GM23248 (cell line): Measurements from ENCODE around the gene KRT80. TPM values are rescaled to one million over a fixed set of nuclear protein-coding genes. Genes with fewer than 3 reads are reported as not detected.
"Not testable (repeated sequence)": the region's sequence is repeated elsewhere in the genome, so short reads cannot be mapped to it uniquely, and the experiment has no call there.

Source experiments
- DNase-seq: peaks from one replicate; pipeline ENCODE4 v3.0.0-alpha.2; 2015
- H2AFZ ChIP-seq: fragments of 200-600 bp; sonication (generic); 2 replicates; pipeline ENCODE4 v1.6.1; 2016; ENCODE audit warnings: antibody characterized with exemption
- H3F3A ChIP-seq: fragments of 200-600 bp; sonication (generic); 2 replicates; pipeline ENCODE4 v1.6.1; 2016; ENCODE audit warnings: mild to moderate bottlenecking, antibody characterized with exemption, mixed run types; ENCODE audit not compliant: insufficient read depth
- H3K27ac ChIP-seq: fragments of 200-600 bp; sonication (generic); 2 replicates; pipeline ENCODE4 v1.5.1; 2016; ENCODE audit warnings: mild to moderate bottlenecking
- H3K27me3 ChIP-seq: fragments of 200-600 bp; sonication (generic); replicated peaks from 2 replicates; pipeline ENCODE4 v1.6.1; 2016; ENCODE audit warnings: mild to moderate bottlenecking; ENCODE audit not compliant: insufficient read depth
- H3K36me3 ChIP-seq: fragments of 200-600 bp; sonication (generic); 2 replicates; pipeline ENCODE4 v1.6.1; 2016; ENCODE audit warnings: low read depth, mild to moderate bottlenecking
- H3K4me1 ChIP-seq: fragments of 200-600 bp; sonication (generic); 2 replicates; pipeline ENCODE4 v1.6.1; 2016; ENCODE audit warnings: mild to moderate bottlenecking; ENCODE audit not compliant: insufficient read depth
- H3K4me2 ChIP-seq: fragments of 200-600 bp; sonication (generic); one replicate; pipeline ENCODE4 v1.6.1; 2016; ENCODE audit warnings: mild to moderate bottlenecking; ENCODE audit not compliant: unreplicated experiment
- H3K4me3 ChIP-seq: fragments of 200-600 bp; sonication (generic); 2 replicates; pipeline ENCODE4 v1.5.1; 2016; ENCODE audit warnings: mild to moderate bottlenecking
- H3K79me2 ChIP-seq: fragments of 200-600 bp; sonication (generic); 2 replicates; pipeline ENCODE4 v1.6.1; 2016; ENCODE audit warnings: mild to moderate bottlenecking; ENCODE audit not compliant: insufficient read depth
- H3K9ac ChIP-seq: fragments of 200-600 bp; sonication (generic); 2 replicates; pipeline ENCODE4 v1.6.1; 2016; ENCODE audit warnings: mild to moderate bottlenecking
- H3K9me2 ChIP-seq: fragments of 200-600 bp; sonication (generic); 2 replicates; pipeline ENCODE4 v1.6.1; 2016; ENCODE audit warnings: mixed run types, mild to moderate bottlenecking, moderate library complexity; ENCODE audit not compliant: insufficient read depth
- H3K9me3 ChIP-seq: fragments of 200-600 bp; sonication (generic); one replicate; pipeline ENCODE4 v1.6.1; 2017; ENCODE audit warnings: low read depth
- H4K20me1 ChIP-seq: fragments of 200-600 bp; sonication (generic); 2 replicates; pipeline ENCODE4 v1.6.0; 2016; ENCODE audit not compliant: insufficient read depth
- EZH2 ChIP-seq: fragments of 200-600 bp; sonication (generic); IDR thresholded peaks from 2 replicates; pipeline ENCODE4 v1.6.1; 2018; ENCODE audit warnings: antibody characterized with exemption, mild to moderate bottlenecking; ENCODE audit not compliant: insufficient read depth, poor library complexity, severe bottlenecking
- EZH2phosphoT487 ChIP-seq: fragments of 200-600 bp; sonication (generic); IDR thresholded peaks from 2 replicates; pipeline ENCODE4 v1.6.1; 2018; ENCODE audit warnings: antibody characterized with exemption, moderate library complexity, mild to moderate bottlenecking, low read depth; ENCODE audit not compliant: insufficient read depth
- WGBS, 2 experiments: methylation state at CpG; one replicate each; pipeline ENCODE4 v1.1.6; 2015 to 2017; ENCODE audit warnings: low lambda C conversion rate in 2 of 2, low coverage in 1 of 2; ENCODE audit errors: missing lambda C conversion rate in 2 of 2; 5-methylcytosine and 5-hydroxymethylcytosine counted together
- in situ Hi-C: fragments of 300-500 bp; cut with MboI; formaldehyde crosslinking; loops from 2 replicates; pipeline ENCODE4 v1.15.0; 2020
- polyA plus RNA-seq: library from polyadenylated mRNA; unstranded; fragments of >200 nt; fragmentation: Nextera tagmentation; extraction: Ambion mirVana; gene quantifications from 2 replicates; pipeline ENCODE4 v1.2.1, GENCODE V29; 2016
- total RNA-seq: library from RNA; depleted of rRNA; stranded (reverse); fragments of >200 nt; shearing (Covaris generic); gene quantifications from 2 replicates; pipeline ENCODE4 v1.2.3, GENCODE V29; 2014; rRNA removed

The KRT80 gene
- 0.38 and 0.65 TPM in 2 replicates for total RNA-seq
- 1.3 TPM in 2 replicates for polyA plus RNA-seq

- Histone ChIP-seq H3F3A (0 out of 2 replicates have a peak, but pooled peaks cover under 1% of the 10 kb centered on the region), H3K27ac (peak within 1 kb of the TSS; percentile 67), H2AFZ (no peak within 1 kb of the TSS), H3K9me2 (no peaks in the 10 kb centered on the region), H3K27me3 (no peaks in the 10 kb centered on the region), H3K4me1 (peaks cover 59% of the 10 kb centered on the region), H3K9ac (peak within 1 kb of the TSS; percentile 20), H4K20me1 (no peaks in the 10 kb centered on the region), H3K4me2 (peak within 1 kb of the TSS; percentile 59), H3K79me2 (no peaks in the 10 kb centered on the region), H3K36me3 (no peaks in the 10 kb centered on the region), H3K4me3 (no peak within 1 kb of the TSS), H3K9me3 (no peaks in the 10 kb centered on the region)
- no peak for TF ChIP-seq EZH2phosphoT487
- TF ChIP-seq EZH2, result no peak
- 48 to 58% methylated on average over 16 to 20 of the region's 20 CpGs for WGBS, 2 experiments
- DNase-seq, result peak; percentile 99
- in situ Hi-C loops, result no loop called here
Observed at GRCh38 chr12:52191841-52192791, at the start of gene KRT80. KRT80 (minus strand) TSS chr12:52192014; CDS start chr12:52191902, 112 bp downstream.

DNA sequence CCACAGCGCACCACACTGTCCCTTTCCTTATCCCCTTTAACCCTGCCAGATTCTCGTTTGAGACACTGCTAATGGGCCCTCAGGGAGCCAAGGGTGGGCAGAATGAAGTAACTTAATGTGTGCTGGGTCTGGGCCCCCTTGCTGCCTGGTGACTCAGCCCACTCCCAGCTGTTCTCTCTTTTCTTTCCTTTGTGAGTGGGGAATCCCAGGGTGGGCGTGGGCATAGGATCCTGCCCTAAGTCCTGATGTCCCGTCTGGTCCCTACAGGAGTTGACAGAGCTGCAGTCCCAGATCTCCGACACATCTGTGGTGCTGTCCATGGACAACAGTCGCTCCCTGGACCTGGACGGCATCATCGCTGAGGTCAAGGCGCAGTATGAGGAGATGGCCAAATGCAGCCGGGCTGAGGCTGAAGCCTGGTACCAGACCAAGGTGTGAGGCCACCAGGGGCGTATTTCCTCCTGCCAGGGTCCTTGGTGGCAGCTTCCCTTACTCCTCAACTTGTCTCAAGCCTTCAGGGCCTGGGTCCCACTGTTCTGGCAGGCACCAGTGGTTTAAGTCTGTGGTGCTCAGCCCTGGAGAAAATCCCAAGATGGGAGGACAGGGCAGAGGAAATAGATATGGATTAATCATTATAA, 49.5 kb upstream of the KRT80 start:
- in situ Hi-C loops, result no loop called here
- no peaks in the 10 kb centered on the region for H3K79me2 ChIP-seq
- H3K36me3 ChIP-seq, result no peaks in the 10 kb centered on the region
- DNase-seq, result no peak
- H3K27me3 ChIP-seq, result no peaks in the 10 kb centered on the region
- H3K9me3 ChIP-seq, result no peaks in the 10 kb centered on the region
- H4K20me1 ChIP-seq, result no peaks in the 10 kb centered on the region
- no peaks in the 10 kb centered on the region for H3F3A ChIP-seq
- no peak overlapping the region for H2AFZ ChIP-seq
- H3K9ac ChIP-seq, result no peak overlapping the region
- H3K4me1 ChIP-seq, result peaks cover 15% of the 10 kb centered on the region
- no peak overlapping the region for H3K27ac ChIP-seq
- no peak overlapping the region for H3K4me2 ChIP-seq
- no peaks in the 10 kb centered on the region for H3K9me2 ChIP-seq
- H3K4me3 ChIP-seq, result no peak overlapping the region
- WGBS, 2 experiments, result 65 to 78% methylated on average over 6 to 11 of the region's 11 CpGs
- TF ChIP-seq EZH2phosphoT487, result no peak
- no peak for TF ChIP-seq EZH2

DNA sequence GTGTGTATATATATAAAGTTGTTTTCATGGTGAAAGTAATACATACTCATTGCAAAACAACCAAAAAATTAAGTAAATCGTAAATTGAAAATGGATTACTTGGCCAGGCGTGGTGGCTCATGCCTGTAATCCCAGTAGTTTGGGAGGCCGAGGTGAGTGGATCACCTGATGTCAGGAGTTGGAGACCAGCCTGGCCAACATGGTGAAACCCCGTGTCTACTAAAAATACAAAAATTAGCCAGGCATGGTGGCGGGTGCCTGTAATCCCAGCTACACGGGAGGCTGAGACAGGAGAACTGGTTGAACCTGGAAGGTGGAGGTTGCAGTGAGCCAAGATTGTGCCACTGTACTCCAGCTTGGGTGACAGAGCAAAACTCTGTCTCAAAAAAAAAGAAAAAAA, 48.4 kb upstream of the KRT80 start:
- H3K4me2 ChIP-seq, H3K27ac ChIP-seq, H3K9me3 ChIP-seq, H3K9me2 ChIP-seq, H4K20me1 ChIP-seq, H2AFZ ChIP-seq, H3K36me3 ChIP-seq, H3K4me3 ChIP-seq, in situ Hi-C loops, H3F3A ChIP-seq, H3K27me3 ChIP-seq, H3K9ac ChIP-seq, H3K79me2 ChIP-seq, DNase-seq: not testable (repeated sequence)
- WGBS, 2 experiments, result 95% methylated on average over 6 of the region's 6 CpGs
- peaks cover 21% of the 10 kb centered on the region for H3K4me1 ChIP-seq

GRCh38 chr12:52239767-52240166, 48.0 kb upstream of the KRT80 start:
- TF ChIP-seq EZH2phosphoT487 (no peak), EZH2 (no peak)
- Histone ChIP-seq H3K79me2 (no peaks in the 10 kb centered on the region), H3K4me2 (no peak overlapping the region), H4K20me1 (no peaks in the 10 kb centered on the region), H3K4me3 (no peak overlapping the region), H3K9me2 (no peaks in the 10 kb centered on the region), H3K4me1 (peaks cover 23% of the 10 kb centered on the region), H3K9ac (no peak overlapping the region), H3K27me3 (no peaks in the 10 kb centered on the region), H3K36me3 (no peaks in the 10 kb centered on the region), H3F3A (no peaks in the 10 kb centered on the region), H2AFZ (no peak overlapping the region), H3K9me3 (no peaks in the 10 kb centered on the region), H3K27ac (no peak overlapping the region)
- in situ Hi-C loops, result no loop called here
- WGBS, 2 experiments, result 86 to 88% methylated on average over 2 of the region's 2 CpGs
- no peak for DNase-seq
